Measurements from ENCODE around the gene MED25.

Gene MED25

GRCh38 chr19:49873129-49873521 lies 55.0 kb downstream of the MED25 start:
- peaks cover 4% of the 10 kb centered on the region for H3K36me3 ChIP-seq (replicated peaks)
- no peak overlapping the region for H3K4me3 ChIP-seq (ENCODE audit: low read depth, low read length)
- no peak overlapping the region for H3K27ac ChIP-seq
- in situ Hi-C loops (cut with HindIII; ENCODE audit: low pct_ligation_motif_present, low sequenced_read_pairs), result no loop called here
- no peak for TF ChIP-seq CTCF (IDR thresholded peaks at IDR 0.05; ENCODE audit: low read depth, low read length, missing control alignments)
- no peaks in the 10 kb centered on the region for H3K27me3 ChIP-seq (replicated peaks)
- DNase-seq, result no peak

GRCh38 chr19:49873834-49874233 lies 55.7 kb downstream of the MED25 start:
- no peak overlapping the region for H3K4me3 ChIP-seq (ENCODE audit: low read depth, low read length)
- TF ChIP-seq CTCF (IDR thresholded peaks at IDR 0.05; ENCODE audit: low read depth, low read length, missing control alignments), result no peak
- H3K27ac ChIP-seq, result no peak overlapping the region
- in situ Hi-C loops (cut with HindIII; ENCODE audit: low pct_ligation_motif_present, low sequenced_read_pairs), result no loop called here
- no peaks in the 10 kb centered on the region for H3K27me3 ChIP-seq (replicated peaks)
- H3K36me3 ChIP-seq (replicated peaks), result peaks cover 4% of the 10 kb centered on the region
- DNase-seq, result no peak

- no peak overlapping the region for H3K27ac ChIP-seq
- peaks cover 6% of the 10 kb centered on the region for H3K36me3 ChIP-seq (replicated peaks)
- no peak overlapping the region for H3K4me3 ChIP-seq (ENCODE audit: low read depth, low read length)
- DNase-seq, result no peak
- in situ Hi-C loops (cut with HindIII; ENCODE audit: low pct_ligation_motif_present, low sequenced_read_pairs), result no loop called here
- TF ChIP-seq CTCF (IDR thresholded peaks at IDR 0.05; ENCODE audit: low read depth, low read length, missing control alignments), result no peak
- H3K27me3 ChIP-seq (replicated peaks), result no peaks in the 10 kb centered on the region
These were observed 56.5 kb downstream of the MED25 start for GRCh38 chr19:49874503-49875157.

- Histone ChIP-seq H3K27me3 (replicated peaks) (no peaks in the 10 kb centered on the region), H3K4me3 (ENCODE audit: low read depth, low read length) (peak overlapping the region; percentile 100), H3K36me3 (replicated peaks) (peaks cover 8% of the 10 kb centered on the region), H3K27ac (no peak overlapping the region)
- no peak for TF ChIP-seq CTCF (IDR thresholded peaks at IDR 0.05; ENCODE audit: low read depth, low read length, missing control alignments)
- in situ Hi-C loops (cut with HindIII; ENCODE audit: low pct_ligation_motif_present, low sequenced_read_pairs), result no loop called here
- DNase-seq, result no peak
These were observed 57.1 kb downstream of the MED25 start for GRCh38 chr19:49875177-49875576.

GRCh38 chr19:49875857-49876421 lies 57.9 kb downstream of the MED25 start:
- in situ Hi-C loops (cut with HindIII; ENCODE audit: low pct_ligation_motif_present, low sequenced_read_pairs), result no loop called here
- no peak for DNase-seq
- TF ChIP-seq CTCF (IDR thresholded peaks at IDR 0.05; ENCODE audit: low read depth, low read length, missing control alignments), result no peak
- H3K36me3 ChIP-seq (replicated peaks), result peaks cover 13% of the 10 kb centered on the region
- H3K27ac ChIP-seq, result peak overlapping the region; percentile 99
- H3K27me3 ChIP-seq (replicated peaks), result no peaks in the 10 kb centered on the region
- H3K4me3 ChIP-seq (ENCODE audit: low read depth, low read length), result peak overlapping the region; percentile 100

All from brain microvascular endothelial cell (primary cell).